Gastrocnemius medialis (tissue), 4 donors: Measurements from ENCODE around the gene FIBCD1. TPM values are rescaled to one million over a fixed set of nuclear protein-coding genes. Genes with fewer than 3 reads are reported as not detected.

Experiments
- ATAC-seq, 2 donors: fragments of 150-250 bp; one replicate each; pipeline ENCODE4 v1.9.1; 2016
- DNase-seq, 2 donors: peaks; one replicate each; pipeline ENCODE4 v3.0.0-alpha.2; 2019
- H3K27ac ChIP-seq, 4 donors: fragments of 200-600 bp; sonication (generic); 1 replicate in 1 of 4; 2 replicates in 3 of 4; pipeline ENCODE4 v1.5.1; 2016 to 2018; ENCODE audit warnings: mild to moderate bottlenecking in 2 of 4, moderate library complexity in 1 of 4
- H3K27me3 ChIP-seq, 3 donors: fragments of 200-600 bp; sonication (generic) in 2 of 3; 1 replicate in 1 of 3; 2 replicates in 2 of 3; pipeline versions ENCODE4 v1.5.1 to v1.6.0; 2016 to 2019; ENCODE audit warnings: mild to moderate bottlenecking in 1 of 3, moderate library complexity in 1 of 3
- H3K36me3 ChIP-seq, 2 donors: fragments of 200-600 bp; sonication (generic) in 1 of 2; one replicate each; pipeline ENCODE4 v1.5.1; 2017 to 2018
- H3K4me1 ChIP-seq, 2 donors: fragments of 200-600 bp; sonication (generic) in 1 of 2; one replicate each; pipeline ENCODE4 v1.5.1; 2016 to 2017; ENCODE audit warnings: mild to moderate bottlenecking in 2 of 2
- H3K4me3 ChIP-seq, 4 donors: fragments of 200-600 bp; sonication (generic) in 3 of 4; 1 replicate in 1 of 4; 2 replicates in 3 of 4; pipeline ENCODE4 v1.5.1; 2016 to 2019; ENCODE audit warnings: mild to moderate bottlenecking in 2 of 4
- H3K9me3 ChIP-seq, 3 donors: fragments of 200-600 bp; sonication (generic) in 2 of 3; 1 replicate in 1 of 3; 2 replicates in 2 of 3; pipeline ENCODE4 v1.5.1; 2016 to 2019
- POLR2A ChIP-seq, 2 donors: fragments of 450-650 bp; IDR thresholded peaks; one replicate each; pipeline ENCODE4 v1.6.1; 2017; ENCODE audit warnings: antibody characterized with exemption in 2 of 2, mild to moderate bottlenecking in 2 of 2, moderate library complexity in 2 of 2
- in situ Hi-C, 4 donors: fragments of 200-750 bp; cut with MboI; loops; one replicate each; pipeline versions ENCODE4 v1.15.0 to v1.8.0; 2017; ENCODE audit warnings: low sequenced_read_pairs in 4 of 4
- intact Hi-C: fragments of 100-400 bp; cut with DNase I; formaldehyde crosslinking; loops from one replicate; pipeline ENCODE4 v1.15.1; 2023; ENCODE audit warnings: low total_unique reads
- total RNA-seq, 4 donors: library from RNA; depleted of rRNA; stranded (reverse); fragments of >200 nt; gene quantifications; one replicate each; pipeline versions ENCODE4 v1.1.0 to v1.2.3, GENCODE V29; 2016
- TF ChIP-seq, protein P1 (sequence below), 5 experiments: fragments of 450-650 bp in 3 of 5; fragments of 200-600 bp in 2 of 5; sonication (generic) in 2 of 5; IDR thresholded peaks in 4 of 5; conservative IDR thresholded peaks in 1 of 5; 1 replicate in 4 of 5; 2 replicates in 1 of 5; pipeline ENCODE4 v1.5.1; 2016 to 2019; ENCODE audit warnings: antibody characterized with exemption in 5 of 5, mild to moderate bottlenecking in 3 of 5, moderate library complexity in 3 of 5

Gene FIBCD1
- total RNA-seq, 4 donors from 2014 or later = not detected

DNA sequence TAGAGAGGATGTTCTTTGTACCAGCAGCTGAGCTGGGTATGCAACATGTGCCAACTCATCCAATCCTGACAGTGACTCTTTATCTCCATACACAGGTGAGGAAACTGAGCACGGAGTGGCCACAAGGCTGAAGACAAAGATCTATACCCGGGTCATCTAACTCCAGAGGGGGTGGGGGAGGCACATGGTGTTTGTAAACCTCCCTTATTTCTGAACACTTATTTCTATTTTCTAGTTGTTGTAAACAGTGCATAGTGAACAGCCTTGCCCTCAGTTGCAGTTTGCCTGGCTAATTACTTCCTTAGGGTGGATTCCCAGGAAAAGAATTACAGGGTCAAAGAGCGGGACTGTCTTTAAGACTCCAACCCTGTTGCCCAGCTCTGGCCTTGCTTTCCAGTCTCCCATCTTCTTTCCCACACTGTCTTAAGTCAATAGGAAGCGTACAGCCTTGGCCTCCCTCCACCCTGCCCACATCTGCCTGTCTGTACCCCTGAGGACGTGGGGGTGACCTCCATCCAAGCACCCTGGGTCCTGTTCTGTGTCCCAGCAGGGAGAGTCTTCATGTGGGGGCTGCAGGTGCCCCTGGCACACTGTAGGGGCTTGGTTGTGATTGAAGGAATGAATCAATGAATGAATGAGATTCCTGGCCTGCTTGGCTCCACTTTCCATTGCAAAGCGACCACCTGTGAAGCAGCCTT, 13.2 kb upstream of the FIBCD1 start:
- TF ChIP-seq POLR2A (IDR thresholded peaks at IDR 0.05) = no peak
- TF ChIP-seq, protein P1, sequence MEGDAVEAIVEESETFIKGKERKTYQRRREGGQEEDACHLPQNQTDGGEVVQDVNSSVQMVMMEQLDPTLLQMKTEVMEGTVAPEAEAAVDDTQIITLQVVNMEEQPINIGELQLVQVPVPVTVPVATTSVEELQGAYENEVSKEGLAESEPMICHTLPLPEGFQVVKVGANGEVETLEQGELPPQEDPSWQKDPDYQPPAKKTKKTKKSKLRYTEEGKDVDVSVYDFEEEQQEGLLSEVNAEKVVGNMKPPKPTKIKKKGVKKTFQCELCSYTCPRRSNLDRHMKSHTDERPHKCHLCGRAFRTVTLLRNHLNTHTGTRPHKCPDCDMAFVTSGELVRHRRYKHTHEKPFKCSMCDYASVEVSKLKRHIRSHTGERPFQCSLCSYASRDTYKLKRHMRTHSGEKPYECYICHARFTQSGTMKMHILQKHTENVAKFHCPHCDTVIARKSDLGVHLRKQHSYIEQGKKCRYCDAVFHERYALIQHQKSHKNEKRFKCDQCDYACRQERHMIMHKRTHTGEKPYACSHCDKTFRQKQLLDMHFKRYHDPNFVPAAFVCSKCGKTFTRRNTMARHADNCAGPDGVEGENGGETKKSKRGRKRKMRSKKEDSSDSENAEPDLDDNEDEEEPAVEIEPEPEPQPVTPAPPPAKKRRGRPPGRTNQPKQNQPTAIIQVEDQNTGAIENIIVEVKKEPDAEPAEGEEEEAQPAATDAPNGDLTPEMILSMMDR (IDR thresholded peaks at IDR 0.05 in 4 of 5, conservative IDR thresholded peaks at IDR 0.05 in 1 of 5) = no peak
- Histone ChIP-seq H3K4me3 (no peak overlapping the region), H3K9me3 (no peaks in the 10 kb centered on the region), H3K27me3 (peaks cover 7 to 21% (median 21%) of the 10 kb centered on the region in 3 donors), H3K4me1 (no peaks in the 10 kb centered on the region), H3K36me3 (no peaks in the 10 kb centered on the region), H3K27ac (no peak overlapping the region)
- DNase-seq (no peak), ATAC-seq (no peak)
- intact Hi-C loops (no loop called here), in situ Hi-C loops (no loop called here)

DNA sequence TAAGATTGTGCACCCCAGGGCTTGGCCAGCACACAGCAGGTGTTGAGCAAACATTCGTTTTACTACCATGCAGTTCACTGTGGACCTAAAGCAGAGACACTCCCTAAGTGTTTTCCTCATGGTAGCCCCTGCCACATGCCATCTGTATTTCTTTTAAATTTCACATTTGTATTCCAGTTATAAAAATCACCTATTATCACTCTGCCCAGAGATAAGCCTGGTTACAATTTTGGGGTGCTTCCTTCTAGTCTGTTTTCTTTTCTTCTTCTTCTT, 10.9 kb upstream of the FIBCD1 start:
- intact Hi-C loops = no loop called here
- TF ChIP-seq POLR2A (IDR thresholded peaks at IDR 0.05) = no peak
- TF ChIP-seq, protein P1 (IDR thresholded peaks at IDR 0.05 in 4 of 5, conservative IDR thresholded peaks at IDR 0.05 in 1 of 5) = no peak
- no peak overlapping the region for H3K27ac ChIP-seq

DNA sequence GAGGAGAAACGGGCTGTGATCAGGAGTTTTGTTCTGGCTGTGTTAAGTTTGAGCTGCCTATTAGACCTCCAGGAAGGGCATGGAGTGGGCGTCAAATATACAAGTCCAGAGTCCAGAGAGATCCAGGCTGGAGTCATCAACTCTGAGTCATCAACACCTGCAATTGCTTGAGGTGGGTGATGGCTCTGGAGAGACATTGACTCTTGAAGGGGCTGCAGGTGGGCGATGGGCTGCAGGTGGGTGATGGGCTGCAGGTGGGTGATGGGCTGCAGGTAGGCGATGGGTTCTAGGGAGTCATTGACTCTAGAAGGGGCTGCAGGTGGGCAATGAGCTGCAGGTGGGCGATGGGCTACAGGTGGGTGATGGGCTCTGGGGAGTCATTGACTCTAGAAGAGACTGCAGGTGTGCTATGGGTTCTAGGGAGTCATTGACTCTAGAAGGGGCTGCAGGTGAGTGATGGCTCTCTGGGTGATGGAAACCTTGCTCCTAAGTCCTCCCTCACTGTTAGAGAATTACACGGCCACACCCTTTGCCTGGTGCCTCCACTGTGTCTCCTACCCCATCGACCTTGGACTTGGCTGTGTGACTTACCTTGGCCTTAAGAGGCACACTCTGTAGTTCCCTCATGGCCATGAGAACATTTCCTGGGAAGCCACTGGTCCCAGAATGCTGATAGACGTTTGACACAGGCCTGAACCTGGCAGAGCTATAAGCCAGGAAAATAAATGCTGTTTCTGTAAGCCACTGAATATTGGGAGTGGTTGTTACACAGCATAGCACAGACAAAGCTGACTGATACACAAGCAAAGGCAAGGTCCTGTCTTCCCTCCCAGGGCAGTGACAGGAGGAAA, 10.4 kb upstream of the FIBCD1 start:
- Histone ChIP-seq H3K4me1 (no peaks in the 10 kb centered on the region), H3K27me3 (peaks cover 0 to 21% (median 14%) of the 10 kb centered on the region in 3 donors), H3K36me3 (no peaks in the 10 kb centered on the region), H3K4me3 (no peak overlapping the region), H3K27ac (no peak overlapping the region), H3K9me3 (no peaks in the 10 kb centered on the region)
- TF ChIP-seq, protein P1 (IDR thresholded peaks at IDR 0.05 in 4 of 5, conservative IDR thresholded peaks at IDR 0.05 in 1 of 5) = no peak
- TF ChIP-seq POLR2A (IDR thresholded peaks at IDR 0.05) = no peak
- in situ Hi-C loops = loop anchor here in 2 of 4 donors (10.0 kb wide), 2 partner anchors 245 to 255 kb away; partner anchors contain the start of gene EXOSC2 (in 1 of the 2)
- DNase-seq (no peak), ATAC-seq (no peak)
- intact Hi-C loops = no loop called here

More for the DNA sequence above, 10.9 kb upstream of the FIBCD1 start:
- DNase-seq (no peak), ATAC-seq (no peak)
- H3K4me1 ChIP-seq = no peaks in the 10 kb centered on the region
- no peaks in the 10 kb centered on the region for H3K36me3 ChIP-seq
- peaks cover 0 to 21% (median 14%) of the 10 kb centered on the region in 3 donors for H3K27me3 ChIP-seq
- H3K4me3 ChIP-seq = no peak overlapping the region
- in situ Hi-C loops = no loop called here
- no peaks in the 10 kb centered on the region for H3K9me3 ChIP-seq

DNA sequence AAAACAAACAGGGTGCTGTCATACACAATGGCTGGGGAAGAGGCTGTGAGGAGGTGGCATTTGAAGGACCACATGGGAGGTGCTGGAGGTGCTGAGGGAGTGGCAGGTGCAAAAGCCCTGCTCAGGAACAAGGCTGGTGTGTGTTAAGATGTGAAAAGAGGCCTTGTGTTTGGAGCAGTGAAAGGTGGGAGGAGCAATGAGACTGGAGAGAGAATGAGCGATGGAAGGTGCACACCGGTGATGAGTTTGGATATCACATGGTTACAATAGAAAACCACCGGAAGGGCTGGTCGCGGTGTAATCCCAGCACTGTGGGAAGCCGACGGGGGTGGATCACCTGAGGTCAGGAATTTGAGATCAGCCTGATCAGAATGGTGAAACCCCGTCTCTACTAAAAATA, 9.2 kb upstream of the FIBCD1 start:
- ATAC-seq (no peak), DNase-seq (no peak)
- no peaks in the 10 kb centered on the region for H3K4me1 ChIP-seq
- no peaks in the 10 kb centered on the region for H3K9me3 ChIP-seq
- no peak overlapping the region for H3K27ac ChIP-seq
- H3K27me3 ChIP-seq = peaks cover 5 to 23% (median 14%) of the 10 kb centered on the region in 3 donors
- no peak overlapping the region for H3K4me3 ChIP-seq
- intact Hi-C loops (no loop called here), in situ Hi-C loops (loop anchor here in 2 of 4 donors (10.0 kb wide), 2 partner anchors 243 to 253 kb away; partner anchors contain the start of gene EXOSC2 (in 1 of the 2))
- H3K36me3 ChIP-seq = no peaks in the 10 kb centered on the region
- no peak for TF ChIP-seq POLR2A (IDR thresholded peaks at IDR 0.05)
- TF ChIP-seq, protein P1 (IDR thresholded peaks at IDR 0.05 in 4 of 5, conservative IDR thresholded peaks at IDR 0.05 in 1 of 5) = no peak
